GM12878 (cell line): Measurements from ENCODE around the gene MYLK4. TPM values are rescaled to one million over a fixed set of nuclear protein-coding genes. Genes with fewer than 3 reads are reported as not detected.

Source experiments
- ATAC-seq: fragments of 200-7000 bp; cut with Tn5 transposase; 3 replicates; pipeline ENCODE4 v1.9.1; 2020; ENCODE audit warnings: mild to moderate bottlenecking, moderate library complexity
- BruUV-seq: library from RNA; stranded (reverse); fragments of 400-500 nt; replicated peaks from 2 replicates; lab custom pipeline; 2021; lab: Mats Ljungman, UMichigan
- CTCF ChIA-PET: fragments of 300-600 bp; sonication (Branson Sonifier 250); formaldehyde crosslinking; extraction: SDS; loops from one replicate; lab custom pipeline; 2021; ENCODE audit warnings: inconsistent platforms; lab: Yijun Ruan, JAX
- POLR2A ChIA-PET: fragments of 350-600 bp; formaldehyde crosslinking; extraction: SDS; loops from one replicate; lab custom pipeline; 2021; ENCODE audit warnings: inconsistent platforms; lab: Charles Lee
- RAD21 ChIA-PET: fragments of 300-600 bp; sonication (Branson Sonifier 250); formaldehyde crosslinking; loops from one replicate; lab custom pipeline; 2023; ENCODE audit warnings: antibody characterized with exemption; ENCODE audit not compliant: unreplicated experiment; lab: Charles Lee
- SMC1A ChIA-PET: fragments of 300-600 bp; sonication (Branson Sonifier 250); formaldehyde crosslinking; loops from one replicate; lab custom pipeline; 2023; ENCODE audit not compliant: unreplicated experiment, uncharacterized antibody; lab: Charles Lee
- DNase-seq: peaks from one replicate; pipeline ENCODE4 v3.0.0-alpha.2; 2011; ENCODE audit warnings: low read depth, low spot score
- FAIRE-seq: peaks from 3 replicates; lab custom pipeline; 2011; peaks lifted over from hg19 to GRCh38; lab: Jason Lieb, UNC
- H2AFZ ChIP-seq: 2 replicates; pipeline ENCODE4 v1.6.0; 2011; ENCODE audit warnings: low read depth, low read length, control low read depth; ENCODE audit not compliant: control insufficient read depth
- H3K27ac ChIP-seq: 2 replicates; pipeline ENCODE4 v1.5.1; 2011; ENCODE audit warnings: control low read depth; ENCODE audit not compliant: control insufficient read depth, insufficient read depth
- H3K27me3 ChIP-seq, 2 experiments: replicated peaks in 1 of 2; 2 replicates each; pipeline versions ENCODE4 v1.6.0 to v1.6.1; 2011; ENCODE audit warnings: low read length in 1 of 2; ENCODE audit not compliant: control insufficient read depth in 2 of 2, insufficient read depth in 2 of 2
- H3K36me3 ChIP-seq, 2 experiments: 2 replicates each; pipeline ENCODE4 v1.5.1; 2011; ENCODE audit warnings: low read length in 1 of 2; ENCODE audit not compliant: control insufficient read depth in 2 of 2, insufficient read depth in 2 of 2
- H3K4me1 ChIP-seq: 2 replicates; pipeline ENCODE4 v1.6.1; 2011; ENCODE audit warnings: mild to moderate bottlenecking, low read length, moderate library complexity, mixed read lengths; ENCODE audit not compliant: control insufficient read depth, insufficient read depth
- H3K4me2 ChIP-seq: 2 replicates; pipeline ENCODE4 v1.6.0; 2011; ENCODE audit warnings: control low read depth; ENCODE audit not compliant: control insufficient read depth, insufficient read depth
- H3K4me3 ChIP-seq: fragments of 200-600 bp; sonication (generic); 2 replicates; pipeline ENCODE4 v1.5.1; 2016
- H3K79me2 ChIP-seq: 2 replicates; pipeline ENCODE4 v1.6.0; 2011; ENCODE audit warnings: low read length; ENCODE audit not compliant: control insufficient read depth, insufficient read depth
- H3K9ac ChIP-seq: 2 replicates; pipeline ENCODE4 v1.8.0; 2011; ENCODE audit warnings: low read length, control low read depth, mixed read lengths; ENCODE audit not compliant: control insufficient read depth, insufficient read depth
- H3K9me3 ChIP-seq: replicated peaks from 3 replicates; pipeline ENCODE4 v1.5.1; 2011; ENCODE audit warnings: mild to moderate bottlenecking, low read length; ENCODE audit not compliant: control insufficient read depth, insufficient read depth
- H4K20me1 ChIP-seq: 2 replicates; pipeline ENCODE4 v1.6.0; 2011; ENCODE audit not compliant: control insufficient read depth, insufficient read depth
- ATF3 ChIP-seq: IDR thresholded peaks from 2 replicates; pipeline ENCODE4 v1.6.1; 2011; ENCODE audit warnings: low read depth, mild to moderate bottlenecking, low read length, moderate library complexity, borderline replicate concordance; ENCODE audit errors: extremely low read depth
- DPF2 ChIP-seq: fragments of 450-650 bp; IDR thresholded peaks from 2 replicates; pipeline ENCODE4 v1.6.1; 2017; ENCODE audit warnings: mild to moderate bottlenecking
- IRF3 ChIP-seq: fragments of 450-650 bp; IDR thresholded peaks from 2 replicates; pipeline ENCODE4 v1.6.1; 2014; ENCODE audit warnings: mild to moderate bottlenecking
- MEF2A ChIP-seq: IDR thresholded peaks from 2 replicates; pipeline ENCODE4 v1.6.1; 2011; ENCODE audit warnings: low read depth, mild to moderate bottlenecking, low read length, moderate library complexity; ENCODE audit not compliant: insufficient read depth
- POLR2A ChIP-seq: IDR thresholded peaks from 2 replicates; pipeline ENCODE4 v1.6.1; 2011; ENCODE audit warnings: low read depth, mild to moderate bottlenecking, low read length
- POU2F2 ChIP-seq: IDR thresholded peaks from 3 replicates; pipeline ENCODE4 v1.6.1; 2011; ENCODE audit warnings: low read depth, mild to moderate bottlenecking, low read length, borderline replicate concordance
- RAD21 ChIP-seq: IDR thresholded peaks from 2 replicates; pipeline ENCODE4 v1.6.1; 2011; ENCODE audit warnings: mild to moderate bottlenecking, low read depth, low read length, moderate library complexity; ENCODE audit not compliant: insufficient read depth
- RBBP5 ChIP-seq: fragments of 200-600 bp; sonication (generic); conservative IDR thresholded peaks from 2 replicates; pipeline ENCODE4 v1.6.1; 2016
- SPI1 ChIP-seq: IDR thresholded peaks from 2 replicates; pipeline ENCODE4 v1.6.1; 2011; ENCODE audit warnings: low read depth, mild to moderate bottlenecking, low read length, moderate library complexity, borderline replicate concordance; ENCODE audit not compliant: insufficient read depth
- SUPT20H ChIP-seq: IDR thresholded peaks from 2 replicates; pipeline ENCODE4 v1.6.1; 2011; ENCODE audit warnings: low read depth, mild to moderate bottlenecking, low read length, moderate library complexity, borderline replicate concordance; ENCODE audit not compliant: control insufficient read depth
- ZBTB4 ChIP-seq: fragments of 450-650 bp; formaldehyde crosslinking; IDR thresholded peaks from 2 replicates; pipeline ENCODE4 v1.4.0; 2022; ENCODE audit warnings: mild to moderate bottlenecking, moderate library complexity
- WGBS: methylation state at CpG from one replicate; pipeline ENCODE4 v1.1.6; 2016; ENCODE audit warnings: low lambda C conversion rate; ENCODE audit not compliant: insufficient replicate concordance, insufficient coverage; ENCODE audit errors: missing lambda C conversion rate; 5-methylcytosine and 5-hydroxymethylcytosine counted together
- in situ Hi-C: fragments of 300-500 bp; cut with MboI; formaldehyde crosslinking; loops from 9 replicates; pipeline ENCODE4 v1.14.3; 2018; ENCODE audit warnings: mixed read lengths
- intact Hi-C: fragments of 100-400 bp; cut with micrococcal nuclease; formaldehyde crosslinking; loops from one replicate; pipeline ENCODE4 v1.14.2; 2022; ENCODE audit not compliant: unreplicated experiment
- polyA plus RNA-seq, 11 experiments: library from polyadenylated mRNA; depleted of rRNA in 4 of 11; unstranded in 6 of 11; stranded (reverse) in 5 of 11; fragments of >200 nt; fragmentation: Nextera tagmentation in 4 of 11; fragmentation: Illumina TruSeq in 1 of 11; extraction: Ambion mirVana in 4 of 11; extraction: Trizol in 1 of 11; gene quantifications; 1 replicate in 1 of 11; 2 replicates in 10 of 11; pipeline versions ENCODE4 v1.2.1 to v1.2.3, GENCODE V29; 2011 to 2016; ENCODE audit warnings: inconsistent platforms in 2 of 11, missing spikeins in 2 of 11, low read depth in 1 of 11
- total RNA-seq, 4 experiments: library from RNA; depleted of rRNA in 3 of 4; stranded (reverse); fragments of >200 nt in 3 of 4; fragmentation: Illumina TruSeq in 1 of 4; extraction: Trizol in 1 of 4; gene quantifications; 2 replicates each; pipeline versions ENCODE4 v1.2.1 to v1.2.3, GENCODE V29; 2013 to 2021

The MYLK4 gene
- total and polyA plus RNA-seq, 10 of the 15 experiments (the other 5 are each of a cell fraction or from before 2014, with no cell fraction given) = under 0.01 to 0.09 (median 0.05) TPM; not detected in 1

GRCh38 chr6:2744778-2745177 lies 5.9 kb downstream of the MYLK4 start (continued):
- TF ChIP-seq ZBTB4 (CRISPR knock-in tag) (no peak), IRF3 (no peak), POLR2A (no peak), SUPT20H (no peak)

- no TSS peak for BruUV-seq
- POLR2A ChIA-PET = no interaction called here
- Histone ChIP-seq H3K27me3 (peaks cover 5 to 6% of the 10 kb centered on the region in 2 experiments; a peak in 3 of 4 replicates), H3K4me3 (no peak overlapping the region), H3K4me2 (no peak overlapping the region), H3K9me3 (no peaks in the 10 kb centered on the region), H3K79me2 (no peaks in the 10 kb centered on the region), H3K27ac (no peak overlapping the region), H3K4me1 (no peaks in the 10 kb centered on the region), H2AFZ (no peak overlapping the region), H3K36me3 (no peaks in the 10 kb centered on the region), H3K9ac (no peak overlapping the region), H4K20me1 (no peaks in the 10 kb centered on the region)
- intact Hi-C loops = no loop called here
- in situ Hi-C loops = no loop called here
- FAIRE-seq = no peak
- RAD21 ChIA-PET = no interaction called here
- ATAC-seq = no peak
- CTCF ChIA-PET = interaction anchor here (0.7 kb wide), 1 partner anchor 325 kb away, joined by 3 read pairs; no protein-coding TSS in a partner anchor
- WGBS = 37% methylated on average over 9 of the region's 9 CpGs
- SMC1A ChIA-PET = interaction anchor here (1.0 kb wide), 1 partner anchor 26 kb away, joined by 3 read pairs; no protein-coding TSS in a partner anchor
- TF ChIP-seq MEF2A (no peak), SPI1 (no peak), ATF3 (no peak), RAD21 (0 out of 2 replicates have a peak, but pooled peaks have one; percentile 3), RBBP5 (no peak), POU2F2 (no peak), DPF2 (no peak)
- no peak for DNase-seq
Measured at GRCh38 chr6:2744209-2744771, 6.4 kb downstream of the MYLK4 start.
